ENCODE data around the gene PTPRZ1. TPM values are rescaled to one million over a fixed set of nuclear protein-coding genes. Genes with fewer than 3 reads are reported as not detected.

Gene PTPRZ1
- total and polyA plus RNA-seq, 2 of the 13 experiments (the other 11 are each of a cell fraction or from before 2014, with no cell fraction given), result not detected

DNA sequence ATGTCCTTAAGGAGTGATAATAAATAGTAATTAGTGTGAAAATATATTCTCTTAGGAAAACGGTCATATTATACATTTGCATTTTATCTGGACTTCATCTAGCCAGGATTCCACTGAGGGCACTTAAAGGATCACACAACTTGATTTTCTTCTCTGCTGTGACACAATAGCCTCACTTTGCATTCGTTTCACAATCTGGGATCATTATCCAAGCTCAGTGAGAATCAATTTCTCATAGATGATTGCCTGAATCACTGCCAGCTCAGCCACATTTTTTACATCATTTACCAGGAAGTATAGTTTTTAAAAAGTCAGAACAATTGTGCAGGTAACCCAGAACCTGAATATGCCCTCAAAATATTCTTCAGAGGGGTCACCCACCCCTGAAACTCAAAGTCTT, 68.9 kb downstream of the PTPRZ1 start:
- Histone ChIP-seq H3K9me3 (ENCODE audit: low read length) (no peaks in the 10 kb centered on the region), H3K4me1 (ENCODE audit: insufficient read depth, low read length) (no peaks in the 10 kb centered on the region), H2AFZ (ENCODE audit: low read length) (no peak overlapping the region), H3K4me3 (replicated peaks in 1 of 3; ENCODE audit: insufficient read depth in 1 of 3, low read depth in 2 of 3, low read length in 3 of 3) (no peak overlapping the region), H3K27ac (ENCODE audit: extremely low read length, insufficient read depth, low read length) (no peak overlapping the region), H3K27me3 (ENCODE audit: control insufficient read depth in 1 of 2, insufficient read depth in 2 of 2, low read length in 2 of 2) (no peaks in the 10 kb centered on the region), H3K4me2 (ENCODE audit: low read depth, low read length) (no peak overlapping the region), H3K9ac (ENCODE audit: insufficient read depth, low read depth, low read length) (no peak overlapping the region), H4K20me1 (ENCODE audit: insufficient read depth, low read length) (no peaks in the 10 kb centered on the region), H3K36me3 (replicated peaks in 1 of 2; ENCODE audit: control insufficient read depth in 1 of 2, insufficient read depth in 2 of 2, low read length in 2 of 2) (no peaks in the 10 kb centered on the region), H3K79me2 (ENCODE audit: insufficient read depth, low read length) (no peaks in the 10 kb centered on the region)
- ChIA-PET POLR2A (no interaction called here), CTCF (ENCODE audit: low intra/inter-chr PET ratio, low total read pairs) (no interaction called here)
- no peak for FAIRE-seq
- no peak for DNase-seq (ENCODE audit: low spot score)
- WGBS (ENCODE audit: low lambda C conversion rate), result 0% methylated on average over 2 of the region's 2 CpGs
- ATAC-seq, result no peak
- BruUV-seq (replicated peaks), result no TSS peak
- in situ Hi-C loops (cut with HindIII; ENCODE audit: extremely low pct_ligation_motif_present, low pct_unique_long_range_greater_than_20kb), result no loop called here
- intact Hi-C loops (cut with micrococcal nuclease; ENCODE audit: unreplicated experiment), result no loop called here
- TF ChIP-seq PHF5A (CRISPR knock-in tag; IDR thresholded peaks at IDR 0.05; ENCODE audit: low read depth, unreplicated experiment) (no peak), NFE2 (CRISPR knock-in tag; IDR thresholded peaks at IDR 0.05) (no peak), PHF8 (CRISPR knock-in tag; IDR thresholded peaks at IDR 0.05) (no peak), NCOA2 (CRISPR knock-in tag; IDR thresholded peaks at IDR 0.05) (no peak), ZBTB1 (CRISPR knock-in tag; IDR thresholded peaks at IDR 0.05; ENCODE audit: borderline replicate concordance) (no peak), SRSF9 (IDR thresholded peaks at IDR 0.05; ENCODE audit: borderline replicate concordance, insufficient read depth, low read depth, low read length, poor library complexity, severe bottlenecking) (no peak), SMARCC2 (IDR thresholded peaks at IDR 0.05) (no peak), SMAD1 (CRISPR knock-in tag; IDR thresholded peaks at IDR 0.05; ENCODE audit: borderline replicate concordance, low read depth) (no peak), MTA3 (CRISPR knock-in tag; IDR thresholded peaks at IDR 0.05) (no peak), POGZ (CRISPR knock-in tag; IDR thresholded peaks at IDR 0.05) (no peak), MEIS2 (CRISPR knock-in tag; IDR thresholded peaks at IDR 0.05) (no peak), ZFY (CRISPR knock-in tag; IDR thresholded peaks at IDR 0.05) (no peak), SMAD9 (CRISPR knock-in tag; IDR thresholded peaks at IDR 0.05) (no peak), MEF2D (CRISPR knock-in tag; IDR thresholded peaks at IDR 0.05) (no peak), ZBTB21 (CRISPR knock-in tag; IDR thresholded peaks at IDR 0.05) (no peak), REXO4 (CRISPR knock-in tag; IDR thresholded peaks at IDR 0.05; ENCODE audit: borderline replicate concordance) (no peak)
